ENCODE data around the gene SPTBN1. TPM values are rescaled to one million over a fixed set of nuclear protein-coding genes. Genes with fewer than 3 reads are reported as not detected.

Gene SPTBN1
- polyA plus RNA-seq, 1 donor, result 327 TPM

- DNase-seq, result no peak
These were observed 139.2 kb downstream of the SPTBN1 start for GRCh38 chr2:54595161-54595803.

DNA sequence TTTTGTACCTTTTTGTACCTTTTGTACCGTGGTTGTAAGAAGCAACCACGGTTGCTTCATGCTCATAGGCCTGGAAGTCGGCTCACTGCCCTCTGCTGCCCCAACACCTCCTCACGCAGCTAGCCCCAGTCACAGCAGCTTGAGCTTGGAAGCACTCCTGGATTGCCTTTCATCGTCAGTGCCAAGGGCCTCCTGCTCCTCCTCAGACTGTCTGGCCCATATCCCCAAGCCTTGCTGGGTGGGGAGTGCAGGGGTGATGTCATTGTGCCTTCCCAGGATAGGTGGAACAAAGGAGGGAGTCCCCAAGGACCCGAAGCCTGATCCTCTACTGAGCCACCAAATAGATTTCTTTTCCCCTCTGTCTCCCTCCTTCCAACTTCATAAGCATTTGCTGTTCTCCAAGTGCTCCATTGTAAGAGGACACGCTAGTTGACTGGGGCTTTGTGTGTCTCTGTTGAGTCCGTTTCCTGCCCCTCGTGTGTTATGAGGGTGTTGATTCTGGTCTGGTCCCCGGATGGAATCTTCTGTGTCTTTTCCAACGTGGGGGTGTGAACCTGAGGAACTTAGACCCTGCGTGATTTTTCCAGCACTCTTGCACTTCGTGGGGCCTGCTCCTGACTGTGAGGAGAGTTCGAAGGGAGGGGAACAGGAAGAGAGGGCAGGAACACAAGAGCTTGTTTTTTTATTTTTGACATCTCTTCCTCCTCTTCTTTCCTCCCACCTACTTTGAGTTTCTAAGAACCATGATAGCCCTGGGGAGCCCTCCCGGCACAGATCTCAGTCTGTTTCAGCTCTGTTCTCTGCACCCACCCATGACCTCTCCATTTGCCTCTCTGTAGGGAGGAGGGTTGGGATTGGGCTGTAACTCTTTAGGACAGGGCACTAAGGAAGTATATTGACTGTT is 140.1 kb downstream of the SPTBN1 start:
- no peak for DNase-seq

DNA sequence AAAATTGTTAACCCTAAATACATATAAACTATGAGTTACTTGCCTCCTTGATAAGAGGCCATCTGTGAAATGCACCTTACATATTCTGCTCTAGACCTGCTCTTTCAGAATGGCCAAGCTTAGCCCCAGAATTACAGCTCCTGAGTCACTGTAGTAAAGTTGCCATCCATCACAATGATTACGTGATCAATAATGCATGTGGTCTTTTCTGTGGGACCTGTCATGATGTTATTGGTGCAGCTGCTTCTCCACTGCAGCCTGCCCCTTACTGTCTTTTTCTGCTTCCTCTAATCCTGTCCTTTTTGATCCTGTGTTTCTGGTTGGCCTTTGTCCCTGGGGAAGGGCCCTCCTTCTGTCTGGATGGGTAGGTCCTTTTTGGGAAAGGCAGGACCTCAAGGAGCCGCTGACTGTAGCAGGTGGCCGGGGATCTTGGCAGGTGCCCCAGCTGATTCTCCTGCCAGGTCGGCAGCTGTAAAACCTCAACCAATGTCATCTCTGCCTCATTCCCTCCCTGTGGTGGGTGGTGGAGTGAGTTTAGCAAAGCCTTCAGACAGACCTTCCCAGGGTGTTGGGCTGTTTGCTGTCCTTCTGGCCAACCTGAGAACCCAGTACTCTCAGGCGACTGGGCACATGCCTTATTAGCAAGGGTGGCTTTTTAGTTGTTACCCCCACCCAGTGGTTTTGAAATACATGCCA is 141.2 kb downstream of the SPTBN1 start:
- DNase-seq, result no peak

- no peak for DNase-seq
These were observed 142.5 kb downstream of the SPTBN1 start for GRCh38 chr2:54598347-54599325.

DNA sequence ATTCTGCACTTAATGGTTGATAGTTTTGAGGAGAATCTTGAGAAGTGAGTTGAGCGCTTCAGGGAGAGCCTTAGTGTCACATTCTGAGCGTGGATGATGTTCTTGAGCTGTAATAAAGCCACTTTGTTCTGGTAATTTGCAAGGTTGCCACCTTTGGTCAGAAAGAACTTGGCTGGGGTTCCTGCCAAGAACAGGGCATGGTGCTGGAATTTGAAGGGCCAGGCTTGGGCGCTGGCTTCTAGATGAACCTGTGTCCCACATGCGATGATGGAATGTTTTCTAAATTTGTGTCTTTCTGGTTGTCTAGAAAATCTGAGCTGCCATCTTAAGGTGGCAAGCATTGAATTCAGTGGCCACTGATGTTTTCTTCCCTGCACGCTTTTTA is 143.2 kb downstream of the SPTBN1 start:
- DNase-seq, result no peak

DNA sequence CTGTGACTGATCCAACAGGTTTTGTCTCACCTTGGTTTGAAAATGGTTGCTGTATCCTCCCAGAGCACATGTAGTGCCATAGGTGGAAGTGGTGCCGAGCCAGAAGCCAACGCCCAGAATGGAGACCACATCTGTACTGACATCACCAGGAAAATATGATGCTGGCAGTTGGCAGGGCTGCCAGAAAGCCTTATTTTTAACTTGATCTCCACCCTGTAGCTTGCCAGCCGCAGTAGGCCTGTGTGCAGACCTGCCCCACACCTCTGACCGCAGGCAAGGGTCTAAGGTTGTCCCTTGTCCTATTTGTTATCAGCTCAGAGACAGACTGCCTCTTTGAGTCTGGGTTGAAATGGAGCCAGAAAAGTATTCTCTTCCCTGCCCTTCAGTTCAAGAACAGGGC is 143.8 kb downstream of the SPTBN1 start:
- DNase-seq, result no peak

GRCh38 chr2:54601339-54601738 is 145.2 kb downstream of the SPTBN1 start:
- DNase-seq, result no peak

- no peak for DNase-seq
These were observed 146.7 kb downstream of the SPTBN1 start for GRCh38 chr2:54602736-54603322.

DNA sequence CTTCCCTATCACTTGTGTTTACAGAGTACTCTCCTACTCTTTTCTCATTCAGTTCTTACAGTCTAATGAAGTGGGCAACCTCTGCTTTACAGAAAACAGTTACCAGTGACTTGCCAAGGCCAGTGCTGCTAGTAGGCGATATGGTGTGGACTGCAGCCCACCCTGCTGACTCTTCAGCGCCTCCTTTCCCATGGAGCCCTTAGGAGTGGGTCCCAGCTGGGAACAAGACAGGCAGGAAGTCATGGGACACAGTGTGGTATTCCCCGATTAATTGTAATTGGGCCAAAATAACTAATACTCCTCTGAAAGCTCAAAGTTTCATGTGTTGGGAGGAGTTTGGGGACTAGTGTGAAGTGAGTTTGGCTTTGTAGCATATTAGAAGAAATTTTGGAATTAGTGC is 147.2 kb downstream of the SPTBN1 start:
- no peak for DNase-seq

- no peak for DNase-seq
These were observed 147.7 kb downstream of the SPTBN1 start for GRCh38 chr2:54603796-54604195.

DNA sequence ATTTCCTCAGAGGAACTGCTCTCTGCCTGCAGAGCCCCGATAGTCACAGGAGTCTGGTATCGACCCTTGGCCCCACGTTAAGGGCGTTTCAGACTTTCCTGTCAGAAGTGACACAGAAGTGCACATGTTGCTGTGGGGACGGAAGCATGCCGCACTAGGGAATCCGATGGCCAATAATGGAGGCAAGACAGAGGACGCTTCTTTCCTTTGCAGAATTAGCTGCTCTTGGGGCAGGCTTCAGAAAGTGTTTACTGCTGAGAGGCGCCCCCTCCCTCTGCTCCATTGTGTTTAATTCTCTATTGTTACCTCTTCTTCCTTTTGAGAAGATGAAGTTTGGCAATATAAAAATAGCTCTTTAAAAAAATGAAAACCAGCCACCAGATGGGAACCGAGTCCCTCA is 148.7 kb downstream of the SPTBN1 start:
- DNase-seq, result no peak

- no peak for DNase-seq
These were observed 149.7 kb downstream of the SPTBN1 start for GRCh38 chr2:54605836-54606235.

- DNase-seq, result no peak
These were observed 150.3 kb downstream of the SPTBN1 start for GRCh38 chr2:54606393-54606958.

DNA sequence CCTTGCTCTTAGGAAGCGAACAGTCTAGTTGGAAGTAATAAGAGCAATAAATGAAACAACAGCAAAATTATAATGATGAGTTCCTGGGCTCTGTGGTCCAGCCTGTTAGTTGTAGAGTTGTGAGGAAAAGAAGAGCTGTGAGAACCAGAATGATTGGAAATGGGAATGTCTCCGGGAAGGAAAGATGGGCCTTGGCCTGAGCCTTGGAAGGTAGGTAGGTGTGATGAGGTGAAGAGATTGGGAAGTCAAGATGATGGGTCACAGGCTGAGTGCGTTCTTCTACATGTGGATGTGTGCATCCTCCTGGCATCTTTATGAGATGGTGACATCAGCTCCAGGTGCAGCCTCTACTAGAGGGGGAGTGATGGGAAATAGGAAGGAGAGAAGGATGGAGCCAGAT is 152.1 kb downstream of the SPTBN1 start:
- DNase-seq, result no peak

DNA sequence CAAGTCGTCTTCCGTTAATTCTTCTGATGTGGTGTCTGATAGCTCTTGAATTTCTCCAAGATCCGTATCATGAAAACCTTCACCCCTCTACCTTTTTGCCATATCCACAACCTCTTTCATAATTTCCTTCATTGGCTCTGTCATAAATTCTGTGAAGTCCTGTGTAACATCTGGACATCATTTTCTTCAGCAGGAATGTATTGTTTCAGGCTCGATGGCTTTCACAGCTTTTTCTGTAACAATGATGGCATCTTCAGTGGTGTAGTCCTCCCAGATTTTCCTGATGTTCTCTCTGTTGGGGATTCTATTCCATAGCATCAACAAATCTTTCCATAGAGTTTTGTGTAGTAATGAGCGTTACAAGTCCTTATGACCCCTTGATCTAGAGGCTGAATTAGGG is 153.1 kb downstream of the SPTBN1 start:
- DNase-seq, result no peak

- DNase-seq, result no peak
These were observed 153.5 kb downstream of the SPTBN1 start for GRCh38 chr2:54609647-54610046.

DNA sequence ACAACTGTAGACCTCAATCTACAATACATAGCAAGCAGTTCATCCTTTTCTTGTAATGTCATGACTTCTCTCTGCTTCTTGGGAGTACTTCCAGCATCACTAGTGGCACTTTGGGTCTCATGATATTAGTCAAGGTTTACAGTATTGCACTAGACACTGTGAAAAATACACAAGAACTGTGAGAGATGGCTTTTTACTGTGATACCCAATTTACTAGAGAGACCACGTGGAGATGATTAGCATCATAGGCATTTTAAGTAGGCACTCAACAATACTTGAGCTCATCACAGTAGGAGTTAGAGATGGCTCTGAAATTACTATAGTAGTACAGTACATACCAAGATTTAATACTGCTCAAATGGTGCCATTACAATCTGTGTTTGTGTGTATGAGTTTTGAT is 154.6 kb downstream of the SPTBN1 start:
- DNase-seq, result no peak

GRCh38 chr2:54611830-54612545 is 155.9 kb downstream of the SPTBN1 start:
- no peak for DNase-seq

DNA sequence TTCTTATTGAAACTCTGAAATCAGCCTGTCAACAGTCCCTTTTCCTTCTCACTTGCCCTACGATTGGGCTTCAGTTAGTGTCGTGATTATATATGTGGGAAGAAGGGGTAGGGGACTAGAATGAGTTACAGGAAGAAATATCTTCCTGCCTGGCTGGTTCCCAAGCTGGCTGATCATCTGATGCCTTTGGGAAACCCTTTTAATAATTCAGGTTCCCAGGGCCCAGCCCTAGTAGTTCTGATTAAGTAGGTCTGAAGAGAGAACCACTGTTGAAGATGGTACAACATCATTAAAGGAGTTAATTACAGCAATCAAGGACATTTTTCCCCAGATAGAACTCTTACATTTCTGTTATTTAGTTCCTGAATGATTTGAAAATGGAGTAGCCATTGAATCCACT is 157.3 kb downstream of the SPTBN1 start:
- no peak for DNase-seq

GRCh38 chr2:54613794-54614257 is 157.7 kb downstream of the SPTBN1 start:
- DNase-seq, result no peak

DNA sequence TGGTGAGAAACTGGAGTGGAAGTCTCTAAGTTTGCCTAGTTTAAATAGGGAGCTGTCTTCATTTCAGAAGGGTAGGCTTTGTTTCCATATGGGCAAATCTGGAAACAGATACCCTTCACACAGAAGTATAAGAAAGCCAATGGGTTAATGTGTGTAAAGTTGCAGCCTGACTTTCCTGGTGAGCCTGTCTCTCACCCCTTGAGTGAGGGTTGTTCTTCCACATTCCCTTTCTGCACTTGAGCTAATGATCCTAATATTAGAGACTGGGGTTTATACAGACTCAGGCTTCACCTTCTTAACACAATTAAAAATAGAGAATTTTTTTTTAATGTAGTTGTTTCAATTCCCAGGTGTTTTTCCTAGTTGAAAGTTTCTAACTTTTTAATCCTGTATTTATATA is 158.7 kb downstream of the SPTBN1 start:
- DNase-seq, result no peak
